Endometrial microvascular endothelial cells (primary cell): ENCODE measurements around the gene FRYL. TPM values are rescaled to one million over a fixed set of nuclear protein-coding genes. Genes with fewer than 3 reads are reported as not detected.

Experiments used
- total RNA-seq: library from RNA; depleted of rRNA; stranded (reverse); fragments of >200 nt; gene quantifications from one replicate; pipeline ENCODE4 v1.2.3, GENCODE V29; 2015; ENCODE audit errors: inconsistent ontology term

The FRYL gene
- total RNA-seq, 1 donor from 2014 or later = 57.8 TPM

Other genes starting within 250 kb of the FRYL start
- 151 TPM for gene OCIAD1, start 50.8 kb upstream of the FRYL start, total RNA-seq
- 73.5 TPM for gene OCIAD2, start 126.5 kb upstream of the FRYL start, total RNA-seq
- gene CWH43, start 206.0 kb upstream of the FRYL start, total RNA-seq = not detected